GM21381 (cell line): ENCODE results near the gene HSPBP1.
"Not testable (repeated sequence)": the region's sequence is repeated elsewhere in the genome, so short reads cannot be mapped to it uniquely, and the experiment has no call there.

Experiments
- ATAC-seq: cut with Tn5 transposase; IDR thresholded peaks from one replicate; pipeline ENCODE4 v1.9.1; 2021; ENCODE audit warnings: mild to moderate bottlenecking, moderate library complexity; ENCODE audit not compliant: unreplicated experiment

The HSPBP1 gene, protein sequence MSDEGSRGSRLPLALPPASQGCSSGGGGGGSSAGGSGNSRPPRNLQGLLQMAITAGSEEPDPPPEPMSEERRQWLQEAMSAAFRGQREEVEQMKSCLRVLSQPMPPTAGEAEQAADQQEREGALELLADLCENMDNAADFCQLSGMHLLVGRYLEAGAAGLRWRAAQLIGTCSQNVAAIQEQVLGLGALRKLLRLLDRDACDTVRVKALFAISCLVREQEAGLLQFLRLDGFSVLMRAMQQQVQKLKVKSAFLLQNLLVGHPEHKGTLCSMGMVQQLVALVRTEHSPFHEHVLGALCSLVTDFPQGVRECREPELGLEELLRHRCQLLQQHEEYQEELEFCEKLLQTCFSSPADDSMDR

GRCh38 chr19:55279770-55280643 lies at the start of gene HSPBP1:
TSS of gene HSPBP1 (minus strand) at chr19:55280110. CDS start at chr19:55279608, 502 bp downstream.
- peak; percentile 70 for ATAC-seq

GRCh38 chr19:55328774-55329318 lies 48.9 kb upstream of the HSPBP1 start:
- ATAC-seq, result not testable (repeated sequence)

GRCh38 chr19:55325172-55325571 lies 45.3 kb upstream of the HSPBP1 start, which contains the start of gene TMEM150B:
TSS of gene TMEM150B (minus strand) at chr19:55325341. CDS start at chr19:55321036, 4,305 bp downstream.
- ATAC-seq, result no peak

- ATAC-seq, result no peak
Measured at GRCh38 chr19:55324662-55325061, 44.8 kb upstream of the HSPBP1 start.

GRCh38 chr19:55322204-55322885 lies 42.4 kb upstream of the HSPBP1 start:
- no peak for ATAC-seq

DNA sequence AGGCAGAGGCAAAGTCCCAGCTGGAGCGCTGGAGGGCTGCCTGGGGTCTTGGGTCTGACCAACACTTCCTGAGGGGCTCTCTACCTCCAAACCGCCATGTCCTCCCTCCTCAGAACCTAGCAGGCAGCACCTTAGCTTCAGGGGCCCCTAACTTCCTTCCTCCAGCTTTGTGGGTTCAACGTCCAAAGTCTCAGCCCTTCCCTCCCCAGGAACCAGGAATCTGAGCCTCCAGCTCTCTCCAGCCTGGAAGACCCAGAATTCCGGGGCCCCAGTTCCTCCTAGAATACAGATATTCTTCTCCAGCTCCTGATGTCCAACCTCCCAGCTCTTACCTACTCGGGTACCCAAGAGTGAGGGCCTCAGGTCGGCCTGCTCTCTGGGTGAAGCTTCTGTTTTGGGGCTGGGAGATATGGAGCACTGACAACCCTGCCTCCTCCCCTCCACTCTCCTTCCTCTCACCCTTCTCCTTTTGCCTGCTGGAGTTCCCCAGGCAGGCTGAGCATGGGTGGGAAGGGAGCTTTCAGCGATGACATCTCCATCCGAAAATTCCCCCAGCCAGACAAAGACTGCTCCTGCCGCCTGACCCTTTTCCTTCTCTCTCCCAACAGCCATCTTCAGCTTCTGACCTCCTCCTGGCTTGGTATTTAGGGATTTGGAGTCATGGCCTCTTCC lies 41.7 kb upstream of the HSPBP1 start:
- no peak for ATAC-seq

DNA sequence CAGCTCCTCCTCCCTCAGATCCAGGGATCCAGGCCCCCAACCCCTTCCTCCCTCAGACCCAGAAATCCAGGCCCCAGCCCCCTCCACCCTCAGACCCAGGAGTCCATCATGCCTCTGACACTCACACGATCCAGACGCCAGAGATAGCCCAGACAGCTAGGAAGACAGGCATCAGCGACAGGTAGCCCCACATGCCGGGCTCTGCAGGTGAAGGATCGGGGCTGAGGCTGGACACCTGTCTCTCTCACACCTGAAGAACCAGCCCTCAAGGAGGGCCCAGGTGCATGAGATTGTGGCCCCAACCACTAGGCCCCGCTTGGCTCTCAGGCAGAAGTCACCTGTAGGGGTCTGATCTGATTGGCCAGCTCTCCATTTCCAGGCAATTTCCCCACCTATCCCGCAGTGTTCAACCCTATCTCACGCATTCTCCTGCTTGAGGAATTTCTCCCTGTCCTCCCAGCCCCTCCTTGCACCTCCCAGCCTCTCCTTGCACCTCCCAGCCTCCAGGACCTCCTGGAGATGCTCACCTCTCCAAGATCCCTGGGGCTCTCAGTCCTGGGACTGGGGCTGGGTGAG lies 41.0 kb upstream of the HSPBP1 start:
- no peak for ATAC-seq

DNA sequence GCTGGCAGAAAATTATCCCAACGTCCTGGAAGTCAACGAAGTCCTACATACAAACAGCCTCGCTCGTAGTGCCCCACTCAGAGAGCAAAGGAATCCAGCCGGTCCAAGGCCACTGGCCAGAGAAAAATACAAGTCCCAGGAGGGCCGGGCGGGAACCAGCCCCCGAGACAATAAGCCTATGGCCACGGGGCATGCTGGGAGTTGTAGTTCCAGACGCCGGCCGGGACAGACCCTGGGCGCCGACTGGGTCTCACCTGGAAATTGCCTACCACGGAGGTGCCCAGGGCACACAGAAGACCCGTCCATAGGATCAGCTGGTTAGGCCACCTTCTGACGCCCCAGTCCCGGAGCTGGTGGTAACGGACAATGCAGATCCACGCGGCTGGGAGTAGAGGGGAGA lies 39.9 kb upstream of the HSPBP1 start:
- no peak for ATAC-seq

DNA sequence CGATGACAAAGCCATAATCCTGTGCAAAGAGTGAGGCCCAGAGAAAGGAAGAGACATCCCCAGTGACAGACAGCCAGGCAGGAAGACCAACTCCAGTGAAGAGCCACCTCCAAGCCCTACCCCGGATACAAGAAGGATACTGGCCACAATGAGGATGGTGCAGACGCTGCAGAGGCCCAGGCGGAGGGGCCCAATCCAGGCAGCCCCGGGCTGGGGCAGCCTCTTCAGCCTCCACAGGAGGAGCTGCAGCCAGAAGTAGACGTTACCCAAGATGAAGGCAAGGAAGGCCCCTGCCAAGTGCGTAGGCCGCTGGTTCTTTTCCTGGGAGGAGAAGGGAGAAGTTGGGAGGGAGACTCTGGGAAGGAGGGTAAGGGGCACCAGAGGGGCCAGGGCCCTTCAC lies 36.7 kb upstream of the HSPBP1 start:
- ATAC-seq, result no peak

- no peak for ATAC-seq
Measured at GRCh38 chr19:55315956-55316525, 36.1 kb upstream of the HSPBP1 start.

- no peak for ATAC-seq
Measured at GRCh38 chr19:55314396-55314795, 34.5 kb upstream of the HSPBP1 start.

DNA sequence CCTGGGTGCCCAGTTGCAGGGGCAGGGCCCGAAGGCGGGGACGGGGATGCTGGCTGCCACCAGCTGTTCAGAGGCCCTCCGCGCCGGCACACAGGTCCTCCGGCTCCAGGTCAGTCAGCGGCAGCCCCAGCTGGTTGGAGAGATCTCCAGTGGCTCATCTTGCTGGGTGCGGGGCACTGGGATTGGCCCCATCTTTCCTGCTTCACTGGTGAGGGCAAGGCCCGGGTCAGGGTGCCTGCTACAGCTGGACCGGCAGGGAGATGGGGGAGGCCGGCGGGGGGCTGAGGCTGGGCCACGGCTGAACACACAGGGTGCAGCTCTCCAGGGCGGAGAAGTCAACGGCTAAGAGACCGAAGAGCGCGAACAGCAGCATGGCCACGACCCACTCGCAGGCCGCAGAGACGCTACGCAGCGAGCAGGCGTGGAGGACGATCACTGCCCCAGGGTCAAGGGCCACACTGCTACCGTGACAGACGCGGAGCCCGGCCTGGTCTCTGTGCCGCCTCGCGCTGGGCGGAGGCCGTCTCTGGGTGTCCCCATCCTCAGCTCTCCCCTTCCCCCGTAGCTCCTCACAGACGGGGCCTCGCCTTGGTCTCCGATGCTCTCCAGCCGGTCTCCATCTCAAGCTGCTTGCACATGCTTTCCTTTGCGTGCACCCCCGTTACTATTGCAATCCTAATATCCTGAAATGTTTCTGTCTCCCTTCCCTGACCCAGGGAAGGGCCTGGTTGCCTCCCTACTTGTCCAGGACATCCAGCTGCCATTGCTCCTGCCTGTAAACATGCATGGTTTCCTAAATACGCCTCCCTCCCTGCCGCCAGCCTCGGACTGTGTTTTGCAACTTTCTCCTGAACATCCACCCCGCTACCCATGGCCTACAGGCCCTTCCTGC lies 33.0 kb upstream of the HSPBP1 start:
- ATAC-seq, result no peak

- ATAC-seq, result no peak
Measured at GRCh38 chr19:55311797-55312196, 31.9 kb upstream of the HSPBP1 start.

GRCh38 chr19:55311397-55311796 lies 31.5 kb upstream of the HSPBP1 start:
- no peak for ATAC-seq

DNA sequence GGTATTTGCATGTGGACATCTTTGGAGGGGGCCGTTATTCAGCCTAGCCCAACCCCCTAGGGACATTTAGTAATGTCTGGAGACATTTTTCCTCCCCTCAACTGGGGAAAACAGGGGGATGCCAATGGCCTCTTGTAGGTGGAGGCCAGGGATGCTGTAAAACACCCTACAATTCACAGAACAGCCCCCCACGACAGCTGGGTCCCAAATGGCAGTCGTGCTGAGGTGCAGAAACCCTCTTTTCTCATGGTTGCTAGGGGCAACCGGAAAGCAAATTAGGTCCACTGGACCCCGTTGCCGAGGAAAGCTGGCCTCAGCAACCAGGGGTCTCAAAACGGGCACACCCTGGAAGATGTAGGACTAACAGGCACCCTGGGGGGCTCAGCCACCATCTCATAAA lies 30.6 kb upstream of the HSPBP1 start:
- no peak for ATAC-seq

GRCh38 chr19:55309448-55309847 lies 29.5 kb upstream of the HSPBP1 start:
- no peak for ATAC-seq

GRCh38 chr19:55308281-55308680 lies 28.4 kb upstream of the HSPBP1 start:
- ATAC-seq, result no peak

DNA sequence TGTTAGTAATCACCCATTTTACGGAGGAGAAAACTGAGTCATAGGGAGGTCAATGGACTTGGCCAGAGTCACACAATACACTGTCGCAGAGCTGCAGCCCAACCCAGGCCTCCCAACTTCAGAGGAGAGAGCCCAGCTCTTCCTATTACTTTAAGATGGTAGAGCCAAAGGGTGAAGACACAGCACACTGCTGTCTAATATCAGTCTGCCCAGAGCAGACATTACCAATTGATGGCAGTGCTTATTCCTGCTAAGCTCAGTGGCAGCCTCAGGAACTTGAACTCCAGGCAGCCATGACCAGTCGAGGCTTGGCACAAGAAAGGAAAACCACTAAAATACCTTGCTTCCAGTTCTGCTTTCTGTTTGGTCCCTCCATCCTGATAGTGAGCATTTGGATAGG lies 26.8 kb upstream of the HSPBP1 start:
- ATAC-seq, result no peak
